DND-41 (cell line): ENCODE results near the gene URB2.

Source experiments
- EZH2 ChIP-seq: IDR thresholded peaks from 3 replicates; pipeline ENCODE4 v1.6.1; 2012; ENCODE audit warnings: borderline replicate concordance, low read depth, mild to moderate bottlenecking, moderate library complexity, low read length, inconsistent platforms; ENCODE audit not compliant: severe bottlenecking
- TF ChIP-seq, protein P1 (sequence below): IDR thresholded peaks from 2 replicates; pipeline ENCODE4 v1.5.1; 2012; ENCODE audit warnings: borderline replicate concordance, low read length, moderate library complexity, mild to moderate bottlenecking; ENCODE audit not compliant: poor library complexity, severe bottlenecking; ENCODE audit errors: extremely low read depth

DNA sequence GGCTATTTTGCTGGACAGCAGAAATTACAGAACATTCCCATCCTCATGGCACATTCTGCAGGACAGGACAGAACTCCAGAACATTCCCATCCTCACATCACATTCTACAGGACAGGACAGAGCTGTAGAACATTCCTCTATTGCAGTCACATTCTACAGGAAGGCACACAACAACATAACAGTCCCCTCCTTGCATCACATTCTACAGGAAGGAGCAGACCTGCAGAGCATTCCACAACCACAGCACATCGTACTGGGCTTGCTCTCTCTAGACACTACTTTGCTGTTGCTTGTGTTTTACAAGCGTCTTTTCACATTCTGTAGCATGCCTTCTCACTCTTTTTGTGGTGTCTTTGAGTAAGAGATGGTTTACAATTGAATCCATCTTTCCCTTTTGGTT lies 40.7 kb upstream of the URB2 start:
- TF ChIP-seq, protein P1, sequence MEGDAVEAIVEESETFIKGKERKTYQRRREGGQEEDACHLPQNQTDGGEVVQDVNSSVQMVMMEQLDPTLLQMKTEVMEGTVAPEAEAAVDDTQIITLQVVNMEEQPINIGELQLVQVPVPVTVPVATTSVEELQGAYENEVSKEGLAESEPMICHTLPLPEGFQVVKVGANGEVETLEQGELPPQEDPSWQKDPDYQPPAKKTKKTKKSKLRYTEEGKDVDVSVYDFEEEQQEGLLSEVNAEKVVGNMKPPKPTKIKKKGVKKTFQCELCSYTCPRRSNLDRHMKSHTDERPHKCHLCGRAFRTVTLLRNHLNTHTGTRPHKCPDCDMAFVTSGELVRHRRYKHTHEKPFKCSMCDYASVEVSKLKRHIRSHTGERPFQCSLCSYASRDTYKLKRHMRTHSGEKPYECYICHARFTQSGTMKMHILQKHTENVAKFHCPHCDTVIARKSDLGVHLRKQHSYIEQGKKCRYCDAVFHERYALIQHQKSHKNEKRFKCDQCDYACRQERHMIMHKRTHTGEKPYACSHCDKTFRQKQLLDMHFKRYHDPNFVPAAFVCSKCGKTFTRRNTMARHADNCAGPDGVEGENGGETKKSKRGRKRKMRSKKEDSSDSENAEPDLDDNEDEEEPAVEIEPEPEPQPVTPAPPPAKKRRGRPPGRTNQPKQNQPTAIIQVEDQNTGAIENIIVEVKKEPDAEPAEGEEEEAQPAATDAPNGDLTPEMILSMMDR = no peak
- TF ChIP-seq EZH2 = no peak
